Gastrocnemius medialis (tissue), 4 donors: ENCODE measurements around the gene EXOC3L4.

Source experiments
- CTCF ChIP-seq, 5 experiments: fragments of 450-650 bp in 3 of 5; fragments of 200-600 bp in 2 of 5; sonication (generic) in 2 of 5; IDR thresholded peaks in 4 of 5; conservative IDR thresholded peaks in 1 of 5; 1 replicate in 4 of 5; 2 replicates in 1 of 5; pipeline ENCODE4 v1.5.1; 2016 to 2019; ENCODE audit warnings: antibody characterized with exemption in 5 of 5, mild to moderate bottlenecking in 3 of 5, moderate library complexity in 3 of 5
- POLR2A ChIP-seq, 2 donors: fragments of 450-650 bp; IDR thresholded peaks; one replicate each; pipeline ENCODE4 v1.6.1; 2017; ENCODE audit warnings: antibody characterized with exemption in 2 of 2, mild to moderate bottlenecking in 2 of 2, moderate library complexity in 2 of 2

GRCh38 chr14:103130017-103130764 is 35.7 kb downstream of the EXOC3L4 start:
- TF ChIP-seq CTCF (IDR thresholded peaks at IDR 0.05 in 4 of 5, conservative IDR thresholded peaks at IDR 0.05 in 1 of 5) (no peak), POLR2A (IDR thresholded peaks at IDR 0.05) (no peak)
